ENCODE data around the gene SPRY1.

DNA sequence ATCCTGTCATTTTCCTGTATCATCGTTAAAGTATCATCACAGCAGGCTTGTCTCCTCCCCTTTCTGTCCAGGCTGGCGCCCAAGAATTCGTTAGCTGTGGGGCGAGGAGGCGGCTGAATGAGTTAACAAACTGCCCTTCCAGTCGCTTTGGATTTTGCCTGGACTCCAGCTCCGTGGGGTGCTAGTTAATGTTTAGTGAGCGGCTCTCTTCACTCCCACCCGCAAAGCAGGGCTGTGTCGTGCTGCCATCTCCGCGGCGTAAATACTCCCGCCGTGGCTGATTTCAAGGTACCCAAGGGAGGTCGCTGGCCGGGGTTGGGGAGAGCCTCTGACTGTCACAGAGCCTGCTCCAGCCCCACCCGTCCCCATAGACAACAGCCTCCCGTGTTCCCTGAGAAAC is 44.9 kb upstream of the SPRY1 start:
- TF ChIP-seq CEBPB (IDR thresholded peaks at IDR 0.05) (no peak), POLR2A (IDR thresholded peaks at IDR 0.05; ENCODE audit: low read length) (no peak), RAD21 (conservative IDR thresholded peaks at IDR 0.05 in 1 of 2, IDR thresholded peaks at IDR 0.05 in 1 of 2) (no peak), RFX5 (IDR thresholded peaks at IDR 0.05) (no peak), FOXS1 (CRISPR knock-in tag; IDR thresholded peaks at IDR 0.05) (no peak), JUN (IDR thresholded peaks at IDR 0.05) (no peak), EP300 (IDR thresholded peaks at IDR 0.05) (no peak), RCOR1 (IDR thresholded peaks at IDR 0.05; ENCODE audit: low read depth, low read length) (no peak), HDAC2 (IDR thresholded peaks at IDR 0.05) (no peak)
- TF ChIP-seq, protein P1, sequence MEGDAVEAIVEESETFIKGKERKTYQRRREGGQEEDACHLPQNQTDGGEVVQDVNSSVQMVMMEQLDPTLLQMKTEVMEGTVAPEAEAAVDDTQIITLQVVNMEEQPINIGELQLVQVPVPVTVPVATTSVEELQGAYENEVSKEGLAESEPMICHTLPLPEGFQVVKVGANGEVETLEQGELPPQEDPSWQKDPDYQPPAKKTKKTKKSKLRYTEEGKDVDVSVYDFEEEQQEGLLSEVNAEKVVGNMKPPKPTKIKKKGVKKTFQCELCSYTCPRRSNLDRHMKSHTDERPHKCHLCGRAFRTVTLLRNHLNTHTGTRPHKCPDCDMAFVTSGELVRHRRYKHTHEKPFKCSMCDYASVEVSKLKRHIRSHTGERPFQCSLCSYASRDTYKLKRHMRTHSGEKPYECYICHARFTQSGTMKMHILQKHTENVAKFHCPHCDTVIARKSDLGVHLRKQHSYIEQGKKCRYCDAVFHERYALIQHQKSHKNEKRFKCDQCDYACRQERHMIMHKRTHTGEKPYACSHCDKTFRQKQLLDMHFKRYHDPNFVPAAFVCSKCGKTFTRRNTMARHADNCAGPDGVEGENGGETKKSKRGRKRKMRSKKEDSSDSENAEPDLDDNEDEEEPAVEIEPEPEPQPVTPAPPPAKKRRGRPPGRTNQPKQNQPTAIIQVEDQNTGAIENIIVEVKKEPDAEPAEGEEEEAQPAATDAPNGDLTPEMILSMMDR (IDR thresholded peaks at IDR 0.05), result no peak
- TF ChIP-seq, protein P2, sequence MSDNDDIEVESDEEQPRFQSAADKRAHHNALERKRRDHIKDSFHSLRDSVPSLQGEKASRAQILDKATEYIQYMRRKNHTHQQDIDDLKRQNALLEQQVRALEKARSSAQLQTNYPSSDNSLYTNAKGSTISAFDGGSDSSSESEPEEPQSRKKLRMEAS (IDR thresholded peaks at IDR 0.05), result no peak
- TF ChIP-seq, protein P3, sequence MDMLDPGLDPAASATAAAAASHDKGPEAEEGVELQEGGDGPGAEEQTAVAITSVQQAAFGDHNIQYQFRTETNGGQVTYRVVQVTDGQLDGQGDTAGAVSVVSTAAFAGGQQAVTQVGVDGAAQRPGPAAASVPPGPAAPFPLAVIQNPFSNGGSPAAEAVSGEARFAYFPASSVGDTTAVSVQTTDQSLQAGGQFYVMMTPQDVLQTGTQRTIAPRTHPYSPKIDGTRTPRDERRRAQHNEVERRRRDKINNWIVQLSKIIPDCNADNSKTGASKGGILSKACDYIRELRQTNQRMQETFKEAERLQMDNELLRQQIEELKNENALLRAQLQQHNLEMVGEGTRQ (IDR thresholded peaks at IDR 0.05), result no peak

Data from A549 (cell line).